Measurements from ENCODE around the gene TMEM63B. TPM values are rescaled to one million over a fixed set of nuclear protein-coding genes. Genes with fewer than 3 reads are reported as not detected.
A peak's percentile ranks its signal among the peaks of the same experiment; 100 is the strongest.

TMEM63B gene
- total and polyA plus RNA-seq, 9 of the 15 experiments (the other 6 are each of a cell fraction or from before 2014, with no cell fraction given): 0.14 to 39.4 (median 14.4) TPM

- WGBS (ENCODE audit: insufficient coverage, low coverage, missing lambda C conversion rate): 38% methylated on average over 4 of the region's 4 CpGs
- Histone ChIP-seq H3K27ac (ENCODE audit: extremely low read depth, low read depth, low read length) (no peak overlapping the region), H3K9me3 (replicated peaks; ENCODE audit: control insufficient read depth, insufficient read depth, low read depth, low read length) (no peaks in the 10 kb centered on the region), H3K4me2 (ENCODE audit: insufficient read depth, low read length) (no peak overlapping the region), H3K79me2 (ENCODE audit: control insufficient read depth, insufficient read depth, low read length) (no peaks in the 10 kb centered on the region), H3K4me1 (replicated peaks in 1 of 2; ENCODE audit: control insufficient read depth in 2 of 2, insufficient read depth in 2 of 2, low read length in 2 of 2) (peaks cover 3 to 15% of the 10 kb centered on the region in 2 experiments; a peak in 3 of 5 replicates), H2AFZ (ENCODE audit: low read depth, low read length) (no peak overlapping the region), H3K36me3 (ENCODE audit: control insufficient read depth, insufficient read depth, low read length) (no peaks in the 10 kb centered on the region), H3K27me3 (ENCODE audit: control insufficient read depth in 2 of 2, insufficient read depth in 2 of 2, low read length in 2 of 2) (peaks cover 2 to 20% of the 10 kb centered on the region in 2 experiments; a peak in 2 of 5 replicates), H3K9ac (ENCODE audit: insufficient read depth in 1 of 2, low read depth in 2 of 2, low read length in 2 of 2) (peak overlapping the region in 1 of 2 experiments; percentile 72; a peak in 1 of 4 replicates), H3K9me1 (ENCODE audit: control insufficient read depth, insufficient read depth, low read length) (no peaks in the 10 kb centered on the region), H3K4me3 (no peak overlapping the region), H4K20me1 (replicated peaks; ENCODE audit: control insufficient read depth, insufficient read depth, low read length) (no peaks in the 10 kb centered on the region)
- intact Hi-C loops (cut with micrococcal nuclease): no loop called here
- in situ Hi-C loops (cut with MboI): no loop called here
- ATAC-seq: peak; percentile 18
- POLR2A ChIA-PET: interaction anchor here (0.5 to 3.0 kb wide), 8 partner anchors 8 to 632 kb away, joined by 3 to 17 read pairs (median 3); partner anchors contain the start of gene HSP90AB1
- FAIRE-seq: no peak
- no peak for DNase-seq (ENCODE audit: extremely low read depth in 1 of 4, low spot score in 3 of 4)
- TF ChIP-seq ATF2 (CRISPR knock-in tag; IDR thresholded peaks at IDR 0.05) (no peak), PTRF (tag; IDR thresholded peaks at IDR 0.05) (no peak), CC2D1A (IDR thresholded peaks at IDR 0.05) (no peak), ETS1 (conservative IDR thresholded peaks at IDR 0.05; ENCODE audit: control insufficient read depth, low read depth, low read length) (no peak), KDM1A (IDR thresholded peaks at IDR 0.05) (no peak), SIX5 (IDR thresholded peaks at IDR 0.05; ENCODE audit: borderline replicate concordance in 1 of 2, insufficient read depth in 1 of 2, low read depth in 1 of 2, low read length in 2 of 2) (no peak), DDX20 (tag; IDR thresholded peaks at IDR 0.05; ENCODE audit: low read depth) (no peak), MIER1 (IDR thresholded peaks at IDR 0.05; ENCODE audit: low read depth) (no peak), FOXA3 (CRISPR knock-in tag; conservative IDR thresholded peaks at IDR 0.05 in 1 of 2, IDR thresholded peaks at IDR 0.05 in 1 of 2) (no peak), PPARD (CRISPR knock-in tag; IDR thresholded peaks at IDR 0.05) (no peak), NFIX (CRISPR knock-in tag; IDR thresholded peaks at IDR 0.05; ENCODE audit: low read depth) (no peak), LCOR (CRISPR knock-in tag; IDR thresholded peaks at IDR 0.05) (no peak), GMEB1 (CRISPR knock-in tag; IDR thresholded peaks at IDR 0.05) (no peak), CCNT2 (IDR thresholded peaks at IDR 0.05; ENCODE audit: borderline replicate concordance, extremely low read depth, insufficient read length, low read depth, low read length) (no peak), SMAD1 (IDR thresholded peaks at IDR 0.05; ENCODE audit: low read depth, low read length, partially characterized antibody) (no peak)
- CTCF ChIA-PET (ENCODE audit: low intra/inter-chr PET ratio): no interaction called here
- BruUV-seq (replicated peaks): no TSS peak
Observed at GRCh38 chr6:44180886-44181285, 53.5 kb downstream of the TMEM63B start.
